ENCODE results near the gene EN2. TPM values are rescaled to one million over a fixed set of nuclear protein-coding genes. Genes with fewer than 3 reads are reported as not detected.

EN2 gene
- total and polyA plus RNA-seq, 2 of the 4 experiments (the other 2 are of a cell fraction), result not detected

- H3K4me2 ChIP-seq (ENCODE audit: low read depth, low read length), result no peak overlapping the region
- 2% methylated on average over 7 of the region's 16 CpGs; no CpG with 5 or more reads in 1 of the 2 experiments for WGBS, 2 experiments (ENCODE audit: extremely low coverage in 2 of 2, insufficient read length in 1 of 2)
- CTCF ChIA-PET, result no interaction called here
These were observed 51.4 kb downstream of the EN2 start for GRCh38 chr7:155509359-155509724.

More at GRCh38 chr7:155509359-155509724, 51.4 kb downstream of the EN2 start:
- Histone ChIP-seq H2BK15ac (ENCODE audit: low read depth, low read length) (no peak overlapping the region), H3K9me1 (ENCODE audit: insufficient read depth, low read length) (no peaks in the 10 kb centered on the region), H2BK5ac (ENCODE audit: low read depth, low read length, poor library complexity, severe bottlenecking) (no peak overlapping the region), H3K56ac (ENCODE audit: extremely low read depth, insufficient read depth, low read length) (no peak overlapping the region), H2BK20ac (ENCODE audit: low read depth, low read length) (no peak overlapping the region), H3K4me1 (ENCODE audit: control insufficient read depth, insufficient read depth, low read length) (no peaks in the 10 kb centered on the region), H3K36me3 (ENCODE audit: control insufficient read depth, insufficient read depth, low read length) (no peaks in the 10 kb centered on the region), H3K9ac (ENCODE audit: low read depth, low read length) (no peak overlapping the region), H3K4ac (ENCODE audit: low read depth, low read length) (no peak overlapping the region), H4K91ac (ENCODE audit: insufficient read depth, low read depth, low read length) (no peak overlapping the region), H3K27ac (ENCODE audit: insufficient read depth, low read length) (no peak overlapping the region), H2BK120ac (ENCODE audit: low read depth, low read length) (no peak overlapping the region), H3K23ac (ENCODE audit: low read depth, low read length) (no peak overlapping the region), H2AK5ac (ENCODE audit: low read depth, low read length) (no peak overlapping the region), H2AK9ac (replicated peaks; ENCODE audit: low read depth, low read length, poor library complexity) (no peak overlapping the region), H3K18ac (ENCODE audit: low read depth, low read length) (no peak overlapping the region), H4K8ac (ENCODE audit: low read depth in 2 of 2, low read length in 2 of 2) (no peak overlapping the region), H2AFZ (replicated peaks; ENCODE audit: low read length, poor library complexity) (no peak overlapping the region), H3K4me3 (ENCODE audit: insufficient read depth, low read depth, low read length) (no peak overlapping the region), H3K14ac (replicated peaks; ENCODE audit: low read depth, low read length) (no peak overlapping the region), H3K79me1 (ENCODE audit: low read depth in 1 of 2, low read length in 2 of 2) (no peaks in the 10 kb centered on the region), H3K9me3 (ENCODE audit: control insufficient read depth, insufficient read depth, low read length) (no peaks in the 10 kb centered on the region; the same call in 1 of the 2 replicates), H3K27me3 (ENCODE audit: control insufficient read depth, insufficient read depth, low read length) (peaks cover 45% of the 10 kb centered on the region), H4K20me1 (ENCODE audit: insufficient read depth, low read length) (no peaks in the 10 kb centered on the region), H4K5ac (ENCODE audit: low read depth, low read length) (no peak overlapping the region)
- no peak for TF ChIP-seq NFE2L2 (IDR thresholded peaks at IDR 0.05; ENCODE audit: low read depth, low read length)
- TF ChIP-seq MAFK (IDR thresholded peaks at IDR 0.05; ENCODE audit: low read depth, low read length), result no peak
- no peak for TF ChIP-seq POLR2A (IDR thresholded peaks at IDR 0.05; ENCODE audit: low read depth, low read length)
- intact Hi-C loops (cut with micrococcal nuclease), result no loop called here
- dilution Hi-C loops (cut with HindIII; ENCODE audit: low sequenced_read_pairs, unreplicated experiment), result no loop called here
- DNase-seq (no peak), ATAC-seq (ENCODE audit: low read depth) (no peak)
- POLR2A ChIA-PET (ENCODE audit: unreplicated experiment), result no interaction called here
- in situ Hi-C loops (cut with MboI; ENCODE audit: low sequenced_read_pairs), result no loop called here
- no TSS peak for BruUV-seq (replicated peaks)
